GM20000 (cell line): ENCODE results near the gene LINS1.

Source experiments
- DNase-seq: peaks from one replicate; pipeline ENCODE4 v3.0.0; 2012; ENCODE audit warnings: low spot score
- CTCF ChIP-seq: IDR thresholded peaks from 2 replicates; pipeline ENCODE4 v1.5.1; 2012; ENCODE audit warnings: mild to moderate bottlenecking, control low read depth; ENCODE audit errors: extremely low read depth, missing control alignments

Gene LINS1

DNA sequence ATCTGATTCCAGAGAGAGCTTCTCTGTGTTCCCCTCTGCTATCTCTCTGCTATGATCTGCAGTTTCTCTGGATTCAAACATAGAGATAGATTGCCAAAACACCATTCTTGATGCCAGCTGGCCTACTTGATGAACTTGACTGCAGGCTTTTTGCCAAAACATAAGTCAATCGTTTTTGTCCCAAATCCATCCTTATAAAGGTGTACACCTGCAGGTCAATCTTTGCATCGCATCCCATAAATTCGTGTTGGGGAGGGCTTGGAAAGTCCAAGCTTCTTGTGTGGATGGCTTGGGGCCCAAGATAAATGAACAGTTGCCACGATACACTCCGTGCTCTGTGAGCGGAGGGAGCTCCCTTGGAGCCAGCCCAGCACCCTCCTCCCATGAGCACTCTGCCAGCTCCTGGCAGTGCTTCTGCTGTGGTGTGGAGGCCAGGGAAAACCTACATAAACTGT is 75.9 kb downstream of the LINS1 start:
- TF ChIP-seq CTCF, result no peak

GRCh38 chr15:100525436-100525835 is 76.5 kb downstream of the LINS1 start:
- no peak for TF ChIP-seq CTCF

More for the DNA sequence above, 75.9 kb downstream of the LINS1 start:
- DNase-seq, result no peak

GRCh38 chr15:100524326-100524725 is 77.7 kb downstream of the LINS1 start:
- no peak for DNase-seq
- TF ChIP-seq CTCF, result no peak

More at GRCh38 chr15:100525436-100525835, 76.5 kb downstream of the LINS1 start:
- DNase-seq, result no peak

- TF ChIP-seq CTCF, result no peak
Observed at GRCh38 chr15:100521907-100522306, 80.1 kb downstream of the LINS1 start.

GRCh38 chr15:100520132-100520921 is 81.7 kb downstream of the LINS1 start:
- TF ChIP-seq CTCF, result no peak
- no peak for DNase-seq

More at GRCh38 chr15:100521907-100522306, 80.1 kb downstream of the LINS1 start:
- DNase-seq, result no peak

DNA sequence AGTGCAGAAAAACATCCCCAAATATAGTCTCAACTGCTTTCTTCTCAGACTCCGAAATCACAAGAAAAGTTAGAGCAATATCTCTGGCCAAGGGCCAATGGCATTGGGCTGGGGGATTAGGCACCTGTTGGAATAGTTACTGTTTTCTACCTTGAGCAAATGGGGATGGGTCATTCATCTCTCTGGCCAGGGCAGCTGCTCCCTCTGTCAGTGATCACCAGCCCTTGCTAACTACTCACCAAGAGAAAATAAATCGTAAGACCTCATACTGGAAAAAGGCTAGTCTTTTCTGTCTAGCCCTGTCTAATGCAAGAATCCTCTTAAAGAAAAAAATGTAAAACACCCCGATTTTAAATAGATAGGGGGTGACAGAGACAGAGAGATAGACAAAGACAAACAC is 84.1 kb downstream of the LINS1 start:
- DNase-seq, result no peak
- no peak for TF ChIP-seq CTCF
